DMS153 (cell line): ENCODE results near the gene CATSPERD.

Experiments
- DNase-seq: peaks from one replicate; lab custom pipeline; 2025; lab: John Stamatoyannopoulos, UW

CATSPERD gene, protein sequence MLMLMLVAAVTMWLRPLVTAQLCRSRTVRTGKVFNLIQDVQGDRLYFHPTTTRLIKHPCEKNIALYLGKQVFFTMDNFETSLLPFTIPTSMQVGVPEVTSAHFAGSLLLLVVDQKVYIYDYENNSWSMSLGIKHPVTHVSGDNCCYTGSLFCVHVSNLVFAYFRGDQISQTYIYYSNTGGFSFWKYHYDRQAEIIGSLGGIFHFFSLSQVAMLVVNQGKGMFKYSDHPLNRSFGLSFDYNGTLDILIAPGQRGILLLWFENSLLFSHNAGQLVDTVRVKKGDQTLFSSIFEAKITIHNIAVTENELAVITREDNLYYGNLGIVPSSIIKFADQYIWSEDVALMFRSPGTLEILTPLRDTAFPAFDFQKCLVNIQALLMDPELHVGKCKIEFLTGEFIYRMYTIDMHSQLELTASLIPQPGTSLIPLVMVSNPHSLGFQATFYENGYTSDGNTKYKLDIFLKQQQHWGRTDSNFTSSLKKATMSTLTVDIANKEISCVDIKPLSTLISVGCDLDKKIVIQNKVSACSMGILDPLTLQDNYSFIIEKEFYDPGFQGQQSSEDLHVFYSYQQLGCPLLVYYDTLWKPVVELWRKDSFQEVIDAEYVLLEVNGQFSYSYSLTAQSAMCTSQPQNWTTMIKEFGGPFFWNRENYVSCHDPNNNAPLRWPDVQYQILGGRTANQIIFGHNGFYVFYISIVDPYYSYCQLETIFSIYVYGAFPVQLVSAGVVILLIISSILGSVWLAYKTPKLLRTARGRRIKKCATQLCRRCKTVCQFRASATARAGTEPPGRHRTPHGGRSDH

DNA sequence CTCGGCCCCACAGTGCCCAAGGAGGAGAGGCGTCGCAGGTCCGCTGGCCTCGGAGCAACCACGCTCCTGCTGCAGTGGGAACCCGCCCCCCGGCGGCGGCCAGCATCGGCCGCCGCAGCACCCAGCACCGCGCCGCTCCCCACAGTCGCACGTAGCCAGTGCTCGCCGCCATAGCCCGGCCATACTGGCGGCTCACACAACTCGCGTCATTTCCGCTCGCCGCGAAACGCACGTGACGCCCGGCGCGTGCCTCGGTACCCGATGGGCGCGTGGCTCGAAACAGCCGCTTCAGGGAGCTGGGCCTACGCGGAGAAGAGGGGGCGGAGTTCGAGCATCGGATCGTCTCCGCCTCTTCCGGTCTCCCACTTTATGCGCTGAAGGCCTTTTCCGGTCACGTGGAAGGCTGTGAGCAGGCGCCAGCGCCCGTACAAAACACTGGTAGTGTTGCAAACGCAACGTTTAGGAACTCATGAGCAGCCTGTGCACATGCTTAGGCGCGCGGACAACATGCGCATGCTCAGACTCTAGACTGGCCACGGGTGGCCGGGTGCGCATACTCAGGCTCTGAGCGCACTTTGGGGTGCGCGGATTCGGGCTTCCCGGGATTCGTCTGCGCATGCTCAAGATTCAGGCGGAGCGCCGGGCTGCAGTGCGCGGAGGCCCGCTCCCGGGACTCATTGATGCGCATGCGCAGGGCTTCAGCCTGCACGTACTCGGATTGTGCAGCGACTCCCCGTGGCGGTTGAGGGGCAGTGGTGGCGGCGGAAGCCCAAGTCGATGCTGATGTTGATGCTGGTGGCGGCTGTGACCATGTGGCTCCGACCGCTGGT is at the start of gene CATSPERD, which contains the start of gene LONP1:
Gene CATSPERD, plus strand, starts transcription at position 677 of the 830 bp plus-strand sequence. Its CDS starts 101 bp downstream, at position 778.
Gene LONP1, minus strand, starts transcription at position 186 of the 830 bp plus-strand sequence. Its CDS starts 14 bp downstream, at position 172.
- peak; percentile 97 for DNase-seq

DNA sequence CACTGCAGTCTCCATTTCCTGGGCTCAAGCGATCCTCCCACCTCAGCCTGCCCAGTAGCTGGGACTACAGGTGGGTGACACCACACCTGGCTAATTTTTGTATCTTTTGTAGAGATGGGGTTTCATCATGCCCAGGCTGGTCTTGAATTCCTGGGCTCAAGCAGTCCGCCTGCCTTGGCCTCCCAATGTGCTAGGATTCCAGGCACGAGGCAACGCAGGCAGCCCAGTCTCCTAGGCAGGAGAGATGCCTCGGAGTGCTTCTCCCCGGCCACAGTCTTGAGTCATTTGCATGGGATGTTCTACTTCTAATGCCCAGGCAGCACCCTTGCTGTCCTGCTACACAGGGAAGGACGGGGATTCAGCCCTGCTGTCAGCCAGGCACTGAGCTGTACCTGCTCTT is 48.8 kb upstream of the CATSPERD start:
- DNase-seq, result no peak

DNA sequence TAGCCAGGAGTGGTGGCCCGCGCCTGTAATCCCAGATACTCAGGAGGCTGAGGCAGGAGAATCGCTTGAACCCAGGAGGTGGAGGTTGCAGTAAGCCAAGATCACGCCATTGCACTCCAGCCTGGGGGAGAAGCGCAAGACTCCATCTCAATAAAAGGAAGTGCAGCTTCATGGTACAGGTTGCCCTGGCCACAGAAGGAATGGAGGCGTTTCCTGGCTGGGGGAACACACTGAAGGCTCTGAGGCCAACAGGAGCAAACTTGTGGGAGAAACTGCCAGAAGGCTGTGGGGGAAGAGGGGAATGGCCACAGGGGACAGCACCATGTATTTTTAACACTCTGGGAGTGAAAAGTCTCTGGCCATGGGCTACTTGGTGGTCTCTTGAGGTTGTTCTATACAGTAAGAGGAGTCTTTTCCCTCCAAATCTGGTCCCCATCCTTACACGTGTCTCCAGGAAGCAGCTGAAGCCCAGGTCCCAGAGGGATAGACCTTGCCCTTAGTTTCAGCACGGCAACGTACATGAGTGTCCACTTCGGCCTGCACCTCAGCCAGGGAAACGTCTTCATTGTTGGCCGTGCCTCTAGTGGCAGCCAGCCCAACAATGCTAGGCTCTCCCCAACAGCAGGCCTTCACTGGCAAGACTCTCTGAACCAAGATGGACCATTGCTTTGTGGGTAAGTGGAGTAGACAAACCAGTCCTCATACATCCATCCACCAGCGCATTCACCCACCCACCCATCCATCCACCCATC is 47.6 kb upstream of the CATSPERD start:
- no peak for DNase-seq

DNA sequence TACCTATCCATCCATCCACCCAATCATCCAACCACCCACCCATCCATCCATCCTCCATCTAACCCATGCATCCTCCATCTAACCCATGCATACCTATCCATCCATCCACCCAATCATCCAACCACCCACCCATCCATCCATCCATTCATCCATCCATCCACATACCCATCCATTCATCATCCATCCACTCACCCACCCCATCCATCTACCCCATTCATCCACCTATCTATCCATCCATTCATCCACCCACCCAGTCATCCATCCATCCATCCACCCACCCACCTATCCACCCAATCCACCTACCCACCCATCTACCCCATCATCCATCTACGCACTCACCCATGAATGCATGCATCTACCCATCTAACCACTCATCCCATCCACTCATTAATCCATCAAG is 46.7 kb upstream of the CATSPERD start:
- no peak for DNase-seq

DNA sequence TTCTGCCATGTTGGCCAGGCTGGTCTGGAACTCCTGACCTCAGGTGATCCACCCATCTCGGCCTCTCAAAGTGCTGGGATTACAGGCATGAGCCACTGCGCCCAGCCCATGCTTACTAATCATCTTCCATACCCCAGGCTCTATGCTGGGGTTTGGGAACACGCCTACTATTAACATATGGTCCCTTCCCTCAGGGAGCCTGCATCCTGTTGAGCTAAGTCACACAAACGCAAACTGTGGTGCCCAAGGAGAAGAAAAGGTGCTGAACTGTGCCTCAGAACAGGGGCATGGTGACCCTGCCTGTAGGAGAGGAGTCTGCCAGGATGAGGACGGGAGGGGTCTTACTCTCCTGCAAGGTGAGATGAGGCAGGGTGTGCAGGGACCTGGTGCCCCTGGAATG is 45.7 kb upstream of the CATSPERD start:
- no peak for DNase-seq

DNA sequence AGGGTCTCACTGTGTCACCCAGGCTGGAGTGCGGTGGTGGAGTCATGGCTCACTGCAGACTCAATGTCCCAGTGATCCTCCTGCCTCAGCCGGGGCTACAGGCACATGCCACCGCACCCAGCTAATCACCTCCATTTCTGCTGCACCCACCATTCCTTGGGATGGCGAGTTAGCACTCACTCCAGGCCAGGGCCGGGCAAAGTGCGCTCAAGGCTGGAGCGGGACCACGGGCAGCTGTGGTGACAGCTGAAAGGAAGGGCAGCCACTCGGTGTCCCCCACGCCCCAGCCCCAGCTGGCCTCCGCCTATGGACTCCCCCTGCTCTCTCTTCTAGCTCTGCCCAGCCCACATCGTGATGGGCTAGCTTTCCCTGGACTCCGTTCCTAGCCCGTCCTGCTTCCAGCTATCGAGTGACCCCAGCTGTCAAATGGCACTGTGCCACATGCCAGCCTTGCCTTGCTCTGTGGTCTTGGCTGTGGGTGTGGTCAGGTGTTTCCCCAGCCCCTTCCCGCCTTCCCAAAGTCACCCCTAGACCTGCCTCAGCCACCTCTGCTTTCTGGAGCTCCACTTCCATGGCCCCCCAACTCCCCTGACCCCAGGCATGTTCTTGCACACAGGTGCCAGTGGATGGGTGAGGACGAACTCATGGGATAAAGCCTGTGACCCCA is 44.2 kb upstream of the CATSPERD start:
- no peak for DNase-seq

DNA sequence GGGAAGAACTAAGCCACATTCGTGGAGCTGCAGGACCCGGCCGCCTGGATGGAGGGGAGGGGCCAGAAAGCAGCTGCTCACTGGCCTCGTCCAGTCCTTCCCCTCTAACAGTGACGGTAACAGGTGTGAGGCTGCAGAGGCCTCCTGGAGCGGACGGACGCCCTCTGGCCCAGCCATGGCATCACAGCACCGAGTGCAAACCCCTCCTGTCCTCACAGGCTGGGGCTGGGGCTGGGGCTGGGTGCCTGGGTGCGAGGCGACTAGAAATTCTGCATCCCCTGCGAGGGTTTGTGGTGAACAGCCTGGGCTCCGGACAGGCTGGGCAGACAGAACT is 43.7 kb upstream of the CATSPERD start:
- no peak for DNase-seq

DNA sequence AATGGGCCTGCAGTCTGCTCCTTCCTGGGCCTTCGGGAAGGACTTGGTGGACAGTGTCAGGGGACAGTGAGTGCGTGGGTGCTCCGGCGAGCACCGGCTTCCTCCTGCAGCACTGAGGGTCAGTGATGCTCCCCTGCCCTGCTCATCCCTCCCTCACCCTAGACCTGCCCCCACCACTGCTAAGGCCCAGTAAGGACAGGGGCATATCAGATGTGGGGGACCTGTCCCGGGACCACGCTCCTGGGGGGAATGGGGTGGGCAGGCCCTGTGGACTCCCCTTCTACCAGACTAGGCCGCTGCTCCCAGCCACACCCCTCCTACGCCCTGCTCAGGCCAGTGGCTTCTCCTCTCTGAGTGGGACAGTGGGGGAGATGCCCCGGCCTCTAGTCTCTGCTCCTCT is 43.3 kb upstream of the CATSPERD start:
- DNase-seq, result no peak

DNA sequence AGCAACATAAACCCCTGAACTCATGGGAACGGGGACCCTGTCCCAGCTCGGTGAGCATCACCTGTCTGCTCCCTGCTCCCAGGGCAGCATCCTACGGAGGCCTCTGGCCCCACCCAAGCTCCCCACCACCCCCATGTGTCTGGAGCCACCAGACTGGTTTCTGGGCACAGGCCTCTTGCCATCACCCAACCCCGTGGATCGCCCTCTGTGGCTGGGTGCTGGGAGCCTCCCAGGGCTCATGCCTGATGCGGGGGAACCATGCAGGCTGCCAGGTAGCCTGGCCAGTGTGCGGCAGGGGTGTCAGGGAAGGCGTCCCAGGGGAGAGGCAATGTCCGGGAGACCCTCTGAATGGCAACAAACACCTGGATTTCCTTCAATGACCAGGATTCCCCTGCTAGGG is 42.9 kb upstream of the CATSPERD start:
- DNase-seq, result no peak

DNA sequence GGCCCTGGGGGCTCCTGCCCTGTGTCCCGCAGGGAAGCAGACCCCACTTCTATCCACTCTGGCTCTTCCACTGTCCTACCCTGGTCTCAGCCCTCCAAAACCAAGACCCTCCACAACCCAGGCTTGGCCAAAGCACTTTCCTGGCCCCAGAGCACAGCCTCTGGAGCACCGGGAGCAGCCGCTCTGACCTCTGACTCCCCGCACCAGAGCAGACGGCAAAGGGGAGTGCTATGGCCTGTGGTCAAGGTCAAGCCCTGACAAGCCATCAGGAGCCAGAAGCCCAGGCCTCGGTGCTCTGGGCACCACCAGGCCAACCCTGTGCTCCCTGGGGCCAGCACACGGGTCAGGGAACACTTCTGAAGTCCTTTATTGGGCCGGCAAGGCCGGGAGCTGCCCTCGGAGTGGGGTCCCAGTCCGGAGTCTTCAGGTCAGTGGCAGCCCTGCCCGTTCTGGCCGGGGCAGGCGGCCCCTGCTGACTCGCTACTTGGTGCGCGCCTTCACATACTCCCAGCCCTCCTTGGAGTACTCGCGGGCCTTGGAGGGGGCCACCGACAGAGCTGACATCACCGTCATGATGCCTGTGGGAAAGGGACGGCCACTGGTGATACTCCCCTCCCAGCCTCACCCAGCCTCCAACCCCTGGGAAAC is 42.2 kb upstream of the CATSPERD start:
- DNase-seq, result no peak

DNA sequence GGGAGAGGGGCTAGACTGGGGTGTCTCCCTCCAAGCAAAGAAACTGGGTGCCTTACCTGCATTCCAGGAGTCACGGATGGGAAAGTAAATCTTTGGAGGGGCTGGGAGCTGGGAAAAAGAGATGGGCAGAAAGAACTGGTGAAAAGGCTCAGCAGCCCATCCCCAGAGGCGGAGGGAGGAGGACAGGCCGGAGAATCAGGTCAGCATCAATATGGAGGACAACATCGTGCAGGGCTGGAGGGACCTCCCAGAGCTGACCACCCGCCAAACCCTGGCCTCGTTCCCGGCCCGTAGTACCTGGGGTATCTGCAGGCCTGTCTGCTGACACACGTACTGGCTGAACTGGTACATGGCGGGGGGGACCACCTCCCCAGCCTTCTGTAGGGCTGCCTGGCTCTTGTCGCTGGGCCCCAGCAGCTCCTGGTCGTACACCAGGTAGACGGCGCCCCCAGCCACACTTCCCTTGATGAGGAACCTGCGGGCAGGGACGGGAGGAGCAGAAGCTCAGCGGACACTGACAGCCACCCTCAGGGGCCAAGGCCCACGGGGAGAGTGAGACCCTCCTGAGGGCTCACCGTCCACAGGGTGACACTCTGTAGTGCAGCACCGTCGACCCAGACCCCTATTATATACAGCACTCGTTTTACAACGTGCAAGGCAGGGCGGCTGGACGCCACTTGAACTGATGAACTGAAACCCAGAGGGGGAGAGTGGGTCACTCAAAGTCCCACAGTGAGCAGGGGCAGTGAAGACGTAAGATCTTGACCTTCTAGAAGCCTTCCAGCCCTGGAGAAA is 41.0 kb upstream of the CATSPERD start:
- DNase-seq, result no peak

DNA sequence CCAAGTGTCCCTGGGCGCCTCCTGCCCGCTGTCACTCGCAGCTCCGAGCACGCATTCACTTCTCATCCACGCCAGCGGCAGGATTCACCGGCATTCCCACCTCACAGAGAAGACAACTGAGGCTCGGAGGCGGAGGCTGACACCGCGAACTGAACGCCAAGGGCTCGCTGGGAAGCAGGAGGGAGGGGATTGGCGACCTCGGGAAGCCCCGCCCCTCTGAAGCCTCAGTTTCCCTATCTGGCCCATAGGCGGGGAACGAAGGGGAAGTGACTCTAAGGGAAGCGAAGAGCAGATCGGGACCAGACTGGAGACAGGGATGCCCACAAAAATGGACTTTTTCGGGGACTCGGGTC is 40.4 kb upstream of the CATSPERD start:
- no peak for DNase-seq

DNA sequence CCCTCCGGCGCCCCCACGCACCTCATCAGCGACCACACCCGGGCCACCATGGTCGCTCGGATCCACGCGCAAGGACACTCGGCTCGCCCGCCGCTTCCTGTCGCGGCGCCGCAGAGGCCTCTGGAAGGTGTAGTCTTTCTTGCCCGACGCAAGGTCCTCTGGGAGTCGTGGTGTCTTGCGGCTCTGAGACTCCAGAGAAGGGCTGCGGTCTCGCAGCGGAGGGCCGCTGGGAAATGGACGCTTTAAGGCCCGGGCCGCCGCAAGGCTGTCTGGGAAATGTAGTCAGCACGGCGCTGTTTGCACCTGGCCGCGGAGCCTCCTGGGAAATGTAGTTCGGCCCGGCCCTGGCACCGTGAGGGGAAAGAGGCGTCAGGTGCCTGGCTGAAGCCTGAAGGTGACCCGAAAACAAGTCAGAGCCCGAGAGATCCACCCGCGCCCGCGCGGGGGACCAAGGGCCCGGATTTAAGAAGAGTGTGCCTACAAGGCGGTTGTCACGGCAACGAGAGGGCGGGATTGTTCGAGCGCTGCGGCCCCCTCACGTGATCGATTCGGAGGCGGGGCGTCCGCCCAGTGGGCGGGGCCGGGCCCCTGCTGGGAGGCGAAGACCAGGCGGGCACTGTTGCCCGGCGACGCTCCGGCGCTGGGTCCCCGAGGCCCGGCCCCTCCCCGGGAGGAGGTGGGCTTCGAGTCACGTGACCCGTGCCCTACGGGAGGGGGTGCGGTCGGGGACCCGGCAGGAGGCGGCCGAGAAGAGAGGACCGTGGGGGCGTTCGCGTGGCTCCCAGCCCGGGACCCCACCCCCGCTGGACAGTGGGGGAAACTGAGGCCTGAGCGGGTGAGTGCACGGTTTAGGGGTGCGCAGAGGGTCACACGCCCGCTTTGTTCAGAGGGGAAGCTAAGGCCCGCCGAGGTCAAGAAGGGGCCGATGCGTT is 39.7 kb upstream of the CATSPERD start, which contains the start of the genes HSD11B1L and MICOS13:
Gene HSD11B1L, plus strand, starts transcription at position 591 of the 932 bp plus-strand sequence. CDS start 3,806 bp downstream, outside the sequence.
Gene MICOS13, minus strand, starts transcription at position 80 of the 932 bp plus-strand sequence. Its CDS starts 30 bp downstream, at position 50.
- peak; percentile 98 for DNase-seq

DNA sequence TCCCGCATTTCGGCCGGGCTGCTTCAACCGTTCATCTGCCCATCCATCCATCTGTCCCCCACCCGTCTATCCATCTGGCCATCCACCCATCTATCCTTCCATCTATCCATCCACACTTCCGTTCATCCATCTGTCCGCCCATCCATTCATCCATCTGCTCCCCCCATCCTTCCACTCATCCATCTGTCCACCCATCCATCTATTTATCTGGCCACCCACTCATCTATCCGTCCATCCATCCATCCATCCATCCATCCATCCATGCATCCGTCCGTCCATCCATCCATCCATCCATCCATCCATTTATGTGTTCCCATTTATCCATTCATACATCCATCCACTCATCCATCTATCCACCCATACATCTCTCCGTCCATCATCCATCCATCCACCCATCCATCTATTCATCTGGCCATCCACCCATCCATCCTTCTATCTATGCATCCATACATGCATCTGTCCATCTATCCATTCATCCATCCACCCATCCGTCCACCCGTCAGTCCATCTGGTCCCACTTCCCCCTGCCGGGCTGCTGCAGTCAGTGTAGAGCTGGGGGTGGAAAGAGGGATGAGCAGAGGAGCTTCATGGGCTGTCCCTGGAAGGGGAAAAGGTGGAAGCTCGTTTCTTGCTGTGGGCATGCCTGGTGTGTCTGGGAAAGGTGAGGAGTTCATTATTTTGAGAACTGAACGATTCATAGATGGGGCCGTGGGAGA is 38.9 kb upstream of the CATSPERD start:
- no peak for DNase-seq

DNA sequence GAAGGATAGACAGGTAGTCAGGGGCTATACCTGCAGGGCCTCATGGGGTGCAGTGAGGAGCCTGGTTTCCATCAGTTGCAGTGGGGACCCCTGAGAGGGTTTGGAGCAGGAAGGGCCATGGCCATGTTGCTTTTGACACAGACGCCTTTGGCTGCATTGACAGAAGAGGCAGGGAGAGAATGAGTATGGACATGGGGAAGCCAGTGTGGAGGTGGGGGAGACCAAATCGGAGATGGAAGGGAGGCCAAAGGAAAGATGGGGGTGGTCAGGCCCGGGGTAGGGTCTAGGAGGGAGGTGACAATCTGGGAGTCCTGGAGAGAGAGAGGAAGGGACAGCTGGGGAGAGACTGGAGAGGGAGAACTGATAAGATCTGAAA is 38.3 kb upstream of the CATSPERD start:
- DNase-seq, result no peak

DNA sequence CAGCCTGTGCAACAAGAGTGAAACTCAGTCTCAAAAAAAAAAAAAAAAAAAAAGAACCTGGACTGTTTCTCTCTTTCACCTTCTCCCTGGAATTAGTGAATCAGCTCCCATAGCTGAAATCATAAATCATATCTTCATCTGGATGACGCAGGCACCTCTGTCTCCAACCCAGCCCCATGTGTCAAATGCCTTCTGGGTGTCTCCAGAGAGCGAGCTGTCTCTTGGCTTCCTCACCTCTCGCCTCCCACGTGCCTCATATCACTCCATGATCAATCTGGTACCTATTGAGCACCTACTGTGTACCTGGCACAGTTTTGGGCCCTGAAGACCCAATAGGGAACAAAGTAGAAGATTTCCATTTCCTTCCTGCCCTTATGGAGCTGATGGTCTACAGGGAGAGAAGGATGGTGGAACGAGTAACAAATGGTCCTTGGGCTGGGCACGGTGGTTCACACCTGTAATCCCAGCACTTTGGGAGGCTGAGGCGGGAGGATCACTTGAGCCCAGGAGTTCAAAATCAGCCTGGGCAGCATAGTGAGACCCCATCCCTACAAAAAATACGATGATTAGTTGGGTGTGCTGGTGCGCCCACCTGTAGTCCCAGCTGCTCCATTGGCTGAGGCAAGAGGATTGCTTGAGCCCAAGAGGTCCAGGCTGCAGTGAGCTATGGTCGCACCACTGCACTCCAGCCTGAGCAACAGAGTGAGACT is 37.1 kb upstream of the CATSPERD start:
- DNase-seq, result no peak
